Nephron (organoid): ENCODE data around the gene PPID.

ENCODE experiments used
- H3K27ac Mint-ChIP-seq, 3 experiments: 2 replicates each; pipeline ENCODE4 v1.8.0; 2020; ENCODE audit warnings: mixed read lengths in 3 of 3, mild to moderate bottlenecking in 2 of 3, moderate library complexity in 1 of 3
- H3K27me3 Mint-ChIP-seq: 2 replicates; pipeline ENCODE4 v1.8.0; 2021; ENCODE audit warnings: low read depth, mild to moderate bottlenecking, moderate library complexity, mixed read lengths
- H3K36me3 Mint-ChIP-seq: 2 replicates; pipeline ENCODE4 v1.8.0; 2020; ENCODE audit warnings: low read depth, mixed read lengths
- H3K4me1 Mint-ChIP-seq: 2 replicates; pipeline ENCODE4 v1.8.0; 2020; ENCODE audit warnings: mixed read lengths
- H3K4me3 Mint-ChIP-seq, 3 experiments: 2 replicates each; pipeline ENCODE4 v1.8.0; 2020; ENCODE audit warnings: mild to moderate bottlenecking in 3 of 3, mixed read lengths in 3 of 3, moderate library complexity in 2 of 3
- H3K9me3 Mint-ChIP-seq: 2 replicates; pipeline ENCODE4 v1.8.0; 2020; ENCODE audit warnings: mixed read lengths
- CTCF ChIP-seq, 3 experiments: fragments of 200-600 bp; sonication (generic); IDR thresholded peaks; one replicate each; pipeline ENCODE4 v1.5.0; 2021; ENCODE audit warnings: antibody characterized with exemption in 3 of 3; ENCODE audit not compliant: unreplicated experiment in 3 of 3

The PPID gene

GRCh38 chr4:158710814-158711213 is 12.4 kb downstream of the PPID start:
- no peak overlapping the region for H3K27ac Mint-ChIP-seq
- H3K27me3 Mint-ChIP-seq, result no peaks in the 10 kb centered on the region
- peak in 1 of 3 experiments; percentile 10 for TF ChIP-seq CTCF (IDR thresholded peaks at IDR 0.05; ENCODE audit: unreplicated experiment in 3 of 3)
- H3K36me3 Mint-ChIP-seq, result peaks cover 81% of the 10 kb centered on the region
- H3K9me3 Mint-ChIP-seq, result no peaks in the 10 kb centered on the region
- no peak overlapping the region for H3K4me3 Mint-ChIP-seq
- H3K4me1 Mint-ChIP-seq, result no peaks in the 10 kb centered on the region

- no peak overlapping the region for H3K4me3 Mint-ChIP-seq
- no peak overlapping the region for H3K27ac Mint-ChIP-seq
- no peak for TF ChIP-seq CTCF (IDR thresholded peaks at IDR 0.05; ENCODE audit: unreplicated experiment in 3 of 3)
These were observed 18.9 kb downstream of the PPID start for GRCh38 chr4:158704274-158704673.

GRCh38 chr4:158688813-158689212 is 34.4 kb downstream of the PPID start:
- Mint-ChIP-seq H3K36me3 (peaks cover 18% of the 10 kb centered on the region), H3K27me3 (no peaks in the 10 kb centered on the region), H3K4me1 (no peaks in the 10 kb centered on the region), H3K9me3 (no peaks in the 10 kb centered on the region), H3K4me3 (no peak overlapping the region), H3K27ac (no peak overlapping the region)
- no peak for TF ChIP-seq CTCF (IDR thresholded peaks at IDR 0.05; ENCODE audit: unreplicated experiment in 3 of 3)

More at GRCh38 chr4:158704274-158704673, 18.9 kb downstream of the PPID start:
- H3K36me3 Mint-ChIP-seq, result peaks cover 42% of the 10 kb centered on the region
- no peaks in the 10 kb centered on the region for H3K9me3 Mint-ChIP-seq
- H3K27me3 Mint-ChIP-seq, result no peaks in the 10 kb centered on the region
- no peaks in the 10 kb centered on the region for H3K4me1 Mint-ChIP-seq

DNA sequence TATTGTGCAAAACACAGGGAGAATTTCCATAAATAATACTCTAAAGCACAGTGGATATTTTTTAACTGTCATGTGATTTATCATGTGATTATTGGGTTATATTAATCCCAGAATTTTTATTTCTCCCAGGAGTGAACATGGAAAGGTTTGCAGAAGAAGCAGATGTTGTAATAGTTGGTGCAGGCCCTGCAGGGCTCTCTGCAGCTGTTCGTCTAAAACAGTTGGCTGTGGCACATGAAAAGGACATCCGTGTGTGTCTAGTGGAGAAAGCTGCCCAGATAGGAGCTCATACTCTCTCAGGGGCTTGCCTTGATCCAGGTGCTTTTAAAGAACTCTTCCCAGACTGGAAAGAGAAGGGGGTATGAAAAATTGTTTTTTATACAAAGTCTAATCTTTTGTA is 41.1 kb downstream of the PPID start:
- Mint-ChIP-seq H3K4me1 (peaks cover 4% of the 10 kb centered on the region), H3K27me3 (no peaks in the 10 kb centered on the region), H3K27ac (peak overlapping the region in 1 of 3 experiments; percentile 51), H3K9me3 (no peaks in the 10 kb centered on the region), H3K36me3 (peaks cover 9% of the 10 kb centered on the region), H3K4me3 (no peak overlapping the region)
- no peak for TF ChIP-seq CTCF (IDR thresholded peaks at IDR 0.05; ENCODE audit: unreplicated experiment in 3 of 3)

DNA sequence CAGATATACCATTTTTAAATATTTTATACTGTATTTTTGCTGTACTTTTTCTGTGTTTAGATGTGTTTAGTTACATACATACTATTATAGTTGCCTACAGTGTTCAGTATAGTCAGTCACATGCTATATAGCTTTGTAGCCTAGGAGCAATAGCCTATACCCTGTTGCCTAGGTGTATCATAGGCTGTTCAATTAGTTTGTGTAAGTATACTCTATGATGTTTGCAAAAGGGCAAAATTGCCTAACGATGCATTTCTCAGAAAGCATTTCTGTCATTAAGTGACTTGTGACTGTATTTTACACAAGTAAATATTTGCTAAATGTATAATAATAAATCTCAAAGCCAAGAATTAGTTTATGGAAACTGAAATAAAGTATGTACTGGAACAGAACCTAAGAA is 41.6 kb downstream of the PPID start:
- Mint-ChIP-seq H3K36me3 (peaks cover 9% of the 10 kb centered on the region), H3K9me3 (no peaks in the 10 kb centered on the region), H3K27me3 (no peaks in the 10 kb centered on the region), H3K4me3 (no peak overlapping the region), H3K27ac (no peak overlapping the region), H3K4me1 (peaks cover 4% of the 10 kb centered on the region)
- no peak for TF ChIP-seq CTCF (IDR thresholded peaks at IDR 0.05; ENCODE audit: unreplicated experiment in 3 of 3)

GRCh38 chr4:158678767-158679166 is 44.4 kb downstream of the PPID start:
- Mint-ChIP-seq H3K27me3 (no peaks in the 10 kb centered on the region), H3K4me3 (no peak overlapping the region), H3K27ac (no peak overlapping the region), H3K36me3 (peaks cover 9% of the 10 kb centered on the region), H3K9me3 (no peaks in the 10 kb centered on the region), H3K4me1 (peaks cover 4% of the 10 kb centered on the region)
- TF ChIP-seq CTCF (IDR thresholded peaks at IDR 0.05; ENCODE audit: unreplicated experiment in 3 of 3), result no peak
